ENCODE results near the gene VMO1.

- no peak for TF ChIP-seq CTCF (optimal IDR thresholded peaks at IDR 0.05 in 1 of 3, IDR thresholded peaks at IDR 0.05 in 1 of 3, conservative IDR thresholded peaks at IDR 0.05 in 1 of 3; ENCODE audit: extremely low read depth in 1 of 3, insufficient read depth in 2 of 3, low read length in 3 of 3)
- TF ChIP-seq EZH2 (IDR thresholded peaks at IDR 0.05; ENCODE audit: low read length): no peak
Measured at GRCh38 chr17:4812690-4813089, 26.5 kb upstream of the VMO1 start.

Measured in keratinocyte (primary cell).